Measurements from ENCODE around the gene TTLL6. TPM values are rescaled to one million over a fixed set of nuclear protein-coding genes. Genes with fewer than 3 reads are reported as not detected.

TTLL6 gene
- total and polyA plus RNA-seq, 4 donors, result 0.94 to 2.8 (median 1.6) TPM

GRCh38 chr17:48730240-48730550, 86.8 kb downstream of the TTLL6 start:
- peaks cover 0 to 6% (median 0%) of the 10 kb centered on the region in 4 donors for H3K9me3 ChIP-seq (ENCODE audit: control insufficient read depth in 4 of 4, insufficient read depth in 3 of 4, low read length in 3 of 4)
- H3K4me1 ChIP-seq (ENCODE audit: control insufficient read depth in 5 of 5, insufficient read depth in 5 of 5, low read length in 5 of 5), result peaks cover 0 to 12% (median 0%) of the 10 kb centered on the region in 5 donors
- no peak overlapping the region for H3K4me3 ChIP-seq
- DNase-seq, result no peak
- TF ChIP-seq CTCF (IDR thresholded peaks at IDR 0.05; ENCODE audit: control extremely low read depth, extremely low read depth), result no peak
- H3K36me3 ChIP-seq (ENCODE audit: control insufficient read depth in 4 of 4, insufficient read depth in 4 of 4, low read length in 4 of 4), result no peaks in the 10 kb centered on the region
- H3K27me3 ChIP-seq (ENCODE audit: control insufficient read depth in 3 of 3, insufficient read depth in 3 of 3, low read length in 2 of 3), result peaks cover 9 to 99% (median 97%) of the 10 kb centered on the region in 3 donors
- no peak overlapping the region for H3K9ac ChIP-seq (ENCODE audit: insufficient read depth in 1 of 2, low read length in 2 of 2)
- no peak for ATAC-seq (ENCODE audit: insufficient read depth, low FRiP score)
- 30 to 37% methylated on average over 3 of the region's 3 CpGs for WGBS, 2 donors
- H3K27ac ChIP-seq (ENCODE audit: low read depth in 1 of 2, low read length in 1 of 2), result no peak overlapping the region

GRCh38 chr17:48729335-48730239, 87.4 kb downstream of the TTLL6 start:
- peaks cover 0 to 6% (median 0%) of the 10 kb centered on the region in 4 donors for H3K9me3 ChIP-seq (ENCODE audit: control insufficient read depth in 4 of 4, insufficient read depth in 3 of 4, low read length in 3 of 4)
- peak in 1 of 3 donors; percentile 28 for DNase-seq

GRCh38 chr17:48728232-48729231, 88.5 kb downstream of the TTLL6 start, which contains the start of gene HOXB13:
Gene HOXB13 (minus strand): TSS chr17:48728750. CDS start chr17:48728593, 157 bp downstream.
- 5% methylated on average over 52 to 55 of the region's 55 CpGs for WGBS, 2 donors
- Histone ChIP-seq H3K4me3 (no peak within 1 kb of the TSS), H3K36me3 (ENCODE audit: control insufficient read depth in 4 of 4, insufficient read depth in 4 of 4, low read length in 4 of 4) (no peaks in the 10 kb centered on the region), H3K27ac (ENCODE audit: low read depth in 1 of 2, low read length in 1 of 2) (no peak within 1 kb of the TSS), H3K9ac (ENCODE audit: insufficient read depth in 1 of 2, low read length in 2 of 2) (no peak within 1 kb of the TSS), H3K9me3 (ENCODE audit: control insufficient read depth in 4 of 4, insufficient read depth in 3 of 4, low read length in 3 of 4) (peaks cover 0 to 4% (median 0%) of the 10 kb centered on the region in 4 donors), H3K27me3 (ENCODE audit: control insufficient read depth in 3 of 3, insufficient read depth in 3 of 3, low read length in 2 of 3) (peaks cover 12 to 98% (median 97%) of the 10 kb centered on the region in 3 donors), H3K4me1 (ENCODE audit: control insufficient read depth in 5 of 5, insufficient read depth in 5 of 5, low read length in 5 of 5) (peaks cover 0 to 18% (median 2%) of the 10 kb centered on the region in 5 donors)
- no peak for TF ChIP-seq CTCF (IDR thresholded peaks at IDR 0.05; ENCODE audit: control extremely low read depth, extremely low read depth)
- DNase-seq, result peak; percentile 41 to 67 (median 55)
- no peak for ATAC-seq (ENCODE audit: insufficient read depth, low FRiP score)

More at GRCh38 chr17:48729335-48730239, 87.4 kb downstream of the TTLL6 start:
- Histone ChIP-seq H3K27ac (ENCODE audit: low read depth in 1 of 2, low read length in 1 of 2) (no peak overlapping the region), H3K9ac (ENCODE audit: insufficient read depth in 1 of 2, low read length in 2 of 2) (no peak overlapping the region), H3K4me3 (no peak overlapping the region), H3K36me3 (ENCODE audit: control insufficient read depth in 4 of 4, insufficient read depth in 4 of 4, low read length in 4 of 4) (no peaks in the 10 kb centered on the region), H3K27me3 (ENCODE audit: control insufficient read depth in 3 of 3, insufficient read depth in 3 of 3, low read length in 2 of 3) (peaks cover 9 to 99% (median 97%) of the 10 kb centered on the region in 3 donors), H3K4me1 (ENCODE audit: control insufficient read depth in 5 of 5, insufficient read depth in 5 of 5, low read length in 5 of 5) (peaks cover 0 to 15% (median 2%) of the 10 kb centered on the region in 5 donors)
- no peak for TF ChIP-seq CTCF (IDR thresholded peaks at IDR 0.05; ENCODE audit: control extremely low read depth, extremely low read depth)
- no peak for ATAC-seq (ENCODE audit: insufficient read depth, low FRiP score)
- 8% methylated on average over 19 of the region's 19 CpGs for WGBS, 2 donors
